HG02571 (cell line): ENCODE data around the gene HNRNPH3.

Source experiments
- ATAC-seq: cut with Tn5 transposase; IDR thresholded peaks from one replicate; pipeline ENCODE4 v1.9.1; 2021; ENCODE audit warnings: mild to moderate bottlenecking, moderate library complexity; ENCODE audit not compliant: unreplicated experiment

HNRNPH3 gene

DNA sequence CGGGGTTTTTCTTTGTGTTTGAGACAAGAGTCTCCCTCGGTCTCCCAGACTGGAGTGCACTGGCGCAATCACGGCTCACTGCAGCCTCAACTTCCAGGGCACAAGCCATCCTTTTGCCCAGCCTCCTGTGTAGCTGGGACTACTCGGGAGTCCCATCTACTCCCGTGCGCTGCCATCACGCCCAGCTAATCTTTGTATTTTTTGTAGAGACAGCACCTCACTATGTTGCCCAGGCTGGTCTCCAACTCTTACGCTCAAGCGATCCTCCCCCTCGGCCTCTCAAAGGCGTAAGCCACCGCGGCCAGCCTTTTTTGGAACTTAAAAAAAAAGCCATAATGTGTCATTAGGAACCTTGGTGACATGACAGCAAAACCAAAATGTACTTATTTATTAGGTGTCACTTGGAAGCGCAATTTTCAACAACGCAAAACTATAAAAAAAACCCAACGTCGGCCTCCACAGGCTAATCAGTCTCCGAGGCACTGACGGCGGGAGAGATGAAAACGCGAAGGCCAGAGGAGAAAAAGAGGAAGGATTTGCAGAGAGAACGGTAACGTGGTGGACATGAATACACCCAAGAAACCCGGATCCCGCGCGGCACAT, 911 bp upstream of the HNRNPH3 start:
- no peak for ATAC-seq

GRCh38 chr10:68332259-68333057, 594 bp downstream of the HNRNPH3 start, which contains the start of gene PBLD:
PBLD (minus strand) TSS chr10:68332928; CDS start chr10:68306844, 26,084 bp downstream.
- ATAC-seq: peak; percentile 29

GRCh38 chr10:68333058-68333395, 1.2 kb downstream of the HNRNPH3 start:
- no peak for ATAC-seq

DNA sequence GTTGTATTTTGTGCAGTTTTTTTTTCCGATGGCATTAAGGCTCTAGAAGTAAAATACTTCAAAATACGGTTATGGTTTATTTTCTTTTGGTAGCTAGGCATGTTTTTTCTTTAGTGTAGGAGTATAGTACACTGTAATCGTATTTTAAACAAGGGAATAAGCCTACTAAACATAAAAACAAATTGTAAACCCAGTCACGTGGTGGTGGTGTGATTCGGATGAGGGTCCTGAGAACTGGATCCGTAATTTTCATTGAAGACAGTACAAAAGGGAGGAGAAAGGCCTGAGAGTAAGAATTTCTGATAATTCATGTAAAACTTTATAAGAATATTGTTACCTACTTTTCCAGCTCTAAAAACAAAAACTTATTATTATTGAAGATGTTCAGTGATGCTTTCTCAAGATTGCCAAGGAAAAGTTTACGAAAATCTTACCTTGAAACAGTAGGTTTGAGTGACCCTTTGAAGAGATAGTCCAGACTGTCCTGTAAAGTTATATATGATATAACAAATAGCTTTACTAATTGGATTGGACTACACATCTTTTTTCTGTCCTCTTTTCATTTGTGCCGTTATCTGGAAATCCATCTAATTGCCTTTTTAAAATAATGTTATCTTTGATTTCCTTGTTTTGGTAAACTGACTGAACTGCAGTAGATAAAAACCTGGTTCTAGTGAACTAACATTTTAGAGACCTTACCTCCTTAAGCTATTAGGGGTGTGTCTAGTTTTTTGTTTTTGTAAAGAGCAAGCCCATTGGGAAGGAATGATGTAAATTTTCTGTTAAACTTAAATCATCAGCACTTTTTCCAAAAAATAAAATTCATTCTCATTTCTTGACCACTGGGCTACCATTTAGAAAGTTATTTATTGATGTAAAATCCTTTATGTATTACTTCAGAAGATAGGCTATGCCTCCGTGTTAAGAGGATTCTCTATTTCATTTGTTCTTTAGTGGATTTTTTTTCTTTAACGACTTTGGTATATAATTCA, 1.9 kb downstream of the HNRNPH3 start:
- no peak for ATAC-seq

- no peak for ATAC-seq
Observed at GRCh38 chr10:68334672-68335467, 3.0 kb downstream of the HNRNPH3 start.

DNA sequence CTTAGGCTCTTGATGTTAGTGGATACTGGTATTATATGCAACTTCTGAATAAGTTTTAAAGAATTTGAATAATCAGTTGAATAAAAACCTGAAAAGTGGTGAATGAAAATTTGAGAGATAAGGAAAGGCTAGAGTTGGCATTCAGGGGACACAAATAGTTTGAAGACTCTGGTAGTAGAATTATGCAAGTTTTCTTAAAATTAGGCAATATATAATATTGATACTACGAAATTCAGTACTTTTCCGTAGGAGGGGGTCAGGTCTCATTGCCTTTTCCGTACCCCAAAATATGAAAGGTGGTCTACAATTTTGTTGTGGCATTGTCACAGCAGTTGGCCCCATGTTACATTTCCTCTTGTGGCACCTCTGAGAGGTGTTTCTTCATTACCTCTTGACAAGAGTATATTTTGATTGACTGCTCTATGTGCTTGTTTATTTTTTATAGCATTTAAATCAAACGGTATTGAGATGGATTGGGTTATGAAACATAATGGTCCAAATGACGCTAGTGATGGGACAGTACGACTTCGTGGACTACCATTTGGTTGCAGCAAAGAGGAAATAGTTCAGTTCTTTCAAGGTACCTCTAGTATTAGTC, 5.0 kb downstream of the HNRNPH3 start:
- ATAC-seq: no peak

DNA sequence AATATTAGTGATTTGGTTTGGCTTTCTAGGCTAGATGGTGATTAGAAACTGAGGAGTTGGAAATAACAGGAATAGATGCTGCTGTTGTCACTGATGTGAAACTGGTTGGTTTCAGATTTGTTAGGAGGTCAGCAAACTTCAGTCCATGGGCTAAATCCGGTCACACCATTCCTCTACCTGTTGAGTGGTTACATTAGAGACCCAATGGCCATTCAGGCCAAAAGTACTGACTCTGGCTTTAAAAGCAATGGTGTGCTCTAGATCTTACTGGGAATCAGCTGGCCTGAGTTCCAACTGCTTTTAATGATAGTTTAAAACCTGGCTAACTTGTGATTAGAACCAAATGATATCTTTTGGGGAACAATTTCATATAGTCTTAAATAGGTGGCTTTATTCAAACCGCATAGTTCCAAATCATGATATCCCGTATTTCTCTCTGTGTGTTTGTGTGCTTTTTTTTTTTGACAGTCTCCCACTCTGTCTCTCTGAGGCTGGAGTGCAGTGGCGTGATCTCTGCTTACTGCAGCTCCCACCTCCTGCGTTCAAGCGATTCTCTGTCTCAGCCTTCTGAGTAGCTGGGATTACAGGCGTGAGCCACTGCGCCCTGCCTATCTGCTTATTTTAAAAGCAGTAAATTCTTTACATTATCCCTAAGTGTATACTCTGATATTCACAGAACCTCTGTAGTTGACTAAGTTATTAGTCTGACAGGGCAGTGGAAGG, 8.7 kb downstream of the HNRNPH3 start:
- ATAC-seq: no peak

DNA sequence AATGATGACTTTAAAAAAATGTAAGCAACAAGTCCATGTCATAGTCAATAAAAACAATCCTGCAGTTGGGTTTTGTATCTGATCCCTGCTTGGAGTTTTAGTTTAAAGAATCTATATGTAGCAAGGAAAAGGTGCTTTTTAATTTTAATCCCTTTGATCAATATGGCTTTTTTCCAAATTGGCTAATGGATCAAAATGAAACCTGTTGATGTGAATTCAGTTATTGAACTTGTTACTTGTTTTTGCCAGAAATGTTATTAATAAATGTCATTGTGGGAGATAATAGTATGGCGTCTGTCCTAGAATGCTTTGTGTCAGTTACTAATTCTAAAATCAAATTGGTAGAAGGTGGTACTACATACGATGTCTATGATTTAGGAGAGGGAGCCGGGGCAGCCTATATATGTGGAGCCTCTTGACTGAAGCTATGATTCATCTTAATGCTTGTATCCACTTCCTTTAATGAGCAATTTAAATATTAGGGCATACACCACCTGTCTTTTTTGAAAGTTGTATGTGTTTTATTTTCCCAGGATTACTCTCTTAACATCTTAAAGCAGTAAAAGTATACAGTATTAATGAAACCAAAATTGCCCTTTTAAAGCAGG, 11.1 kb downstream of the HNRNPH3 start:
- ATAC-seq: no peak

GRCh38 chr10:68345621-68346020, 13.8 kb downstream of the HNRNPH3 start:
- no peak for ATAC-seq

GRCh38 chr10:68346774-68347173, 14.9 kb downstream of the HNRNPH3 start:
- no peak for ATAC-seq

GRCh38 chr10:68348265-68348741, 16.4 kb downstream of the HNRNPH3 start:
- ATAC-seq: no peak

- ATAC-seq: no peak
Observed at GRCh38 chr10:68353537-68353936, 21.7 kb downstream of the HNRNPH3 start.

- ATAC-seq: no peak
Observed at GRCh38 chr10:68359189-68359588, 27.3 kb downstream of the HNRNPH3 start.

GRCh38 chr10:68362590-68362989, 30.7 kb downstream of the HNRNPH3 start:
- no peak for ATAC-seq

DNA sequence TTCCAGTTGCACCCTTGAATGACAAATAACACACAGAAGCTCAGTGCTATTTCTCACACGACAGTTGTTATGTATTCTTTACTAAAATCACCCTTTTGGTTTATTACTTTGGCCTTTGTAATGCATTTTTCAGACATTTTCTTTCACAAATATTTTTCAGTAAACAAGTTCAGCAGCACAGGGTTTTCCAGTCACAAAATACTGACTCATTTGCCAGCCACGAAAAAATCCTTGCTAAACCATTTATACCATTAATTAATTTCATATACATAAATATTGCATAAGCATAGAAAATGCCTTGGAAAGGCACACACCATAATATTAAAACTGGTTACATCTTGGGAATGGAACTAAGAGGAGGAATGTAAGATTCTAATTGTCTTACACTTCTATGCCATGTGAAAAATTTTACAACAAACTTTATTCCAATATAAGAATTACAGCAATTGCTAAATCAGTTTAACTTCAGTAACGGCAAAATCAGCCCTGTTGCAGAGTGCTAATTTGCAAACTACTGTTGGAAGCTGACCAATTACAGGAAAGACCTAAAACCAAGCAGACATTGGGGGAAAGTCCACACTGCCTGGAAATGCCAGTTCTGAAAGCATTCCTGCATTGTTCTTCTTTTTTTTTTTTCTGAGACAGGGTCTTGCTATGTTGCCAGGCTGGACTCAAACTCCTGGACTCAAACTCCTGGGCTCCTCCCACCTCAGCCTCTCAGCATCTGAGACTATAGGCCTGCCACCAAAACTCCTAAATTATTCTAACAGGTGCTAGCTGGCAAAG, 32.4 kb downstream of the HNRNPH3 start:
- no peak for ATAC-seq

DNA sequence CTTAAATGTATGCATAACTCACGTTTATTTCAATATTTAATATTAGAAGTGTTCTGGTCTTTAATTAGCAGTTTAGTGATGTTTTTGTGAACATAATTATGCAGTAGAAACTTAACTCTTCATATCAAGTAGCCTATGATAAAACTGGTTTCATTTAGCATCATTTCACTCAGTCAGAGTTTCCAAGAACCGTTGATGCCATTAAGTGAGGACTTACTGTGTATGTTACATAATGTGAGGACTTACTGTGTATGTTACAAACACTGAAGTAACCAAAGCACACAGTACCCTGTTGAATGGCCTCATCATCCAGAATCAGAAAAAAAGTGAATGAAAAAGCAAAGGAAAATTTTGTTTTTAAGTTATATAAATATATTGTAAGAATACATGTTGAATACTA, 33.7 kb downstream of the HNRNPH3 start:
- no peak for ATAC-seq

DNA sequence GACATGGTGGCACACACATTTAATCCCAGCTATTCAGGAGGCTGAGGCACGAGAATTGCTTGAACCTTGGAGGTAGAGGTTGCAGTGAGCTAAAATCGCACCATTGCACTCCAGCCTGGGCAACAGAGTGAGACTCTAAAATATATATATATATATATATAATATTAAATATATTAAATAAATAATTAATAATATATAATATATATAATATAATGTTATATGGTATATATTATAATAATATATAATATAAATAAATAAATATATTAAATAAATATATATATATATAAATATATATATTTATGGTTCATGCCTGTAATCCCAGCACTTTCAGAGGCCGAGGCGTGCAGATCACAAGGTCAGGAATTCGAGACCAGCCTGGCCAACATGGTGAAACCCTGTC, 34.7 kb downstream of the HNRNPH3 start:
- ATAC-seq: no peak

DNA sequence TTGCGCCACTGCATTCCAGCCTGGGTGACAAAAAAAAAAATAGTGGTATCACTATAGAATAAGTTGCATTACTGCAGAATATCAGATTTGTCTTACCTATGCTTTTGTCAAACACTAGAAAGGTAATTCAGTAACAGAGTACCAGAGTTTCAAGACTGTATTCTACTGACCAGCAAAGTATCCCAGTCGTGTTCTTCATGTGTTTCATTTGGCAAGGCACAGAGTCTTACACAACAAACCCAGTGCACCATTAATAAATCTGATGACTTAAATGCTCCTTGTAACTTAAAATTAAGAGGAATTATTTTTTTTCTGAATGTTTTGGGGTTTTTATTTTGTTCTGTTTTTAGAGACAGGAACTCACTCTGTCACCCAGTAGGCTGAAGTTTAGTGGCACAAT, 35.3 kb downstream of the HNRNPH3 start:
- no peak for ATAC-seq
